GM13976 (cell line): ENCODE measurements around the gene GIMAP7.
"Not testable (repeated sequence)": the region's sequence is repeated elsewhere in the genome, so short reads cannot be mapped to it uniquely, and the experiment has no call there.

Experiments
- DNase-seq: peaks from one replicate; pipeline ENCODE4 v3.0.0; 2012; ENCODE audit warnings: low spot score
- CTCF ChIP-seq: IDR thresholded peaks from 2 replicates; pipeline ENCODE4 v1.5.1; 2012; ENCODE audit warnings: borderline replicate concordance, mild to moderate bottlenecking; ENCODE audit not compliant: insufficient read depth; ENCODE audit errors: extremely low read depth, missing control alignments, control extremely low read depth
- in situ Hi-C: fragments of 300-500 bp; cut with MboI; formaldehyde crosslinking; loops from one replicate; pipeline ENCODE4 v1.12.0; 2022; ENCODE audit warnings: low sequenced_read_pairs, mixed read lengths, inconsistent platforms; ENCODE audit not compliant: unreplicated experiment

Gene GIMAP7

DNA sequence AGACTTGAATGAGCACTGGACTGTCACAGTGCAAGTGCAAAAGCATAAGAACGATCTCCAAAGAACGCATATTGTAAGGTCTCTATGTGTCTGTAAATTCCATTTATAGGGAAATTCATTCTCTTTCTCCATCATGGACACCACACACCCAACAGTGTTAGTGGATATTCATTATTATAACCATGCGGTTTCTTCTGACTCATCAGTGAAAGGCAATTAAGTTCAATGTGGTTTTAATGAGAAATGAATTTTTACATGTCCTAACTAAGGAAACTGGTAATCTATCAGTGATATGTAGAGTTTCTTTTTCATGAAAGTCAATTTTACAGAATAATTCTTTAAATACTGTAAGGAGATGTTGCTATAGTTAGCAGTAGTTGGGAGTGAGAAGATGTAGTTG lies 38.4 kb upstream of the GIMAP7 start:
- no peak for DNase-seq
- in situ Hi-C loops: no loop called here
- TF ChIP-seq CTCF: no peak

DNA sequence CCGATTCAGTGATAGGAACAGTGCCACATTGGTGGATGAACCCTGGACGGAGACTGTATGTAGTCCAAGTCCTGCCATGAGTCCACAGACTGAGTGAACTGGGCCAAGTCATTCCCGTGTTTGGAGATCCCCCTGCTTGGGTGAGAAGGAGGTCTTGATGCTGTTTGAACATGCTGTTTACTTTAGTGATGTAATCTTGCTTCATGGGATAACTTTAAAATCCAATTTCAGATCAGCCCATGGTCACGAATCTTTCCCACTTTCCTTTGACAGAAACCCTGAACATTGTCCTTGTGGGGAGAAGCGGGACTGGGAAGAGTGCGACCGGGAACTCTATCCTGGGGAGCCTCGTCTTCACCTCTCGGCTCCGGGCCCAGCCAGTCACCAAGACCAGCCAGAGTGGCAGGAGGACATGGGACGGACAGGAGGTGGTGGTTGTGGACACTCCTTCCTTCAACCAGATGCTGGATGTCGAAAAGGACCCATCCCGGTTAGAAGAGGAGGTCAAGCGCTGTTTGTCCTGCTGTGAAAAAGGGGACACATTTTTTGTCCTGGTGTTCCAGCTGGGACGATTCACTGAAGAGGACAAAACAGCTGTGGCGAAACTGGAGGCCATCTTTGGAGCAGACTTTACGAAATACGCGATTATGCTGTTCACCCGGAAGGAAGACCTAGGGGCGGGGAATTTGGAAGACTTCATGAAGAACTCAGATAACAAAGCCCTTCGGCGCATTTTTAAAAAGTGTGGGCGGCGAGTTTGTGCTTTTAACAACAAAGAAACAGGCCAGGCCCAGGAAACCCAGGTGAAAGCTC lies 37.6 kb upstream of the GIMAP7 start:
- DNase-seq: no peak
- in situ Hi-C loops: no loop called here
- no peak for TF ChIP-seq CTCF

GRCh38 chr7:150479023-150479716 lies 35.5 kb upstream of the GIMAP7 start:
- DNase-seq: no peak
- no peak for TF ChIP-seq CTCF
- in situ Hi-C loops: no loop called here

- in situ Hi-C loops: no loop called here
- no peak for DNase-seq
- TF ChIP-seq CTCF: no peak
These were observed 33.3 kb upstream of the GIMAP7 start for GRCh38 chr7:150481186-150481920.

GRCh38 chr7:150481922-150482321 lies 32.8 kb upstream of the GIMAP7 start:
- DNase-seq: no peak
- TF ChIP-seq CTCF: no peak
- in situ Hi-C loops: no loop called here

DNA sequence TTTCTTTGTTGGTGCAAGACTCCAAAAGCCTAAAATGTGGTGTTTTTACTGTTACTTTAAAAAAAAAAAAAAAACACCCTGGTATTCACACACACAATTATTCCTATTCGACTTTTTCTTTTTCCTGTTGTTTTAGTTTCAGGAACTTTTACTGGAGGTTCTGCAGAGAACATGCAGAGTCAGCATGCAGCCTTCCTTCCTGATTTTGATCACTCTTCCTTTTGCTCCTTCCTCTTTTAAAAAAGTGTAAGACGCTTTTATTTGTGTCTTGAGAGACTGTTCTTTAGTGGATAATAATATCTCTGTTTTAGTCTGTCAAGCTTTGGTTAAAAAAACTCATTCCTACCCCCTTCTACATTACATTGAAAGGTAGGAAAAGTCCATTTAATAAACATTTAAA lies 31.2 kb upstream of the GIMAP7 start:
- in situ Hi-C loops, DNase-seq: not testable (repeated sequence)

DNA sequence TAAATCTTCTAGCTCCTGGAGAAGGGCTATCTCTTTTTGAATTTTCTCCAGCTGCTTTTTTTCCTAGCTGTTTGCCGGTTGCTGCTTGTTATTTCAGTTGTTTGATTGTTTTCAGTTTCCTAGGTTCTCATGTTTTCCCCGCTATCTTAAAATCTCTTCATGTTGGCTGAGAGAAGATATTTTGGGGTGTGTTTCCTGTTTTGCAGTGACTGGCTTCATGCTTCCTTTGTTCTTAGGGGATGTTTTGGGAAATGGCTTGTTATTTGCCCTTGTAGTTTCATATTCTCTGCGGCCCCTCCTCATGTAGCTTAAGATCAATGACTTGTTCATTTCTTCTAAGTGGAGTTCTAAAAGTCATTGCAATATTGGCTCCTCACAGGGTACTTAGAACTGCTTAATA lies 30.6 kb upstream of the GIMAP7 start:
- in situ Hi-C loops, DNase-seq: not testable (repeated sequence)
